ENCODE measurements around the gene PIGX. TPM values are rescaled to one million over a fixed set of nuclear protein-coding genes. Genes with fewer than 3 reads are reported as not detected.

The PIGX gene
- total and polyA plus RNA-seq, 2 of the 4 experiments (the other 2 are of a cell fraction): 9.4 to 14.5 TPM

DNA sequence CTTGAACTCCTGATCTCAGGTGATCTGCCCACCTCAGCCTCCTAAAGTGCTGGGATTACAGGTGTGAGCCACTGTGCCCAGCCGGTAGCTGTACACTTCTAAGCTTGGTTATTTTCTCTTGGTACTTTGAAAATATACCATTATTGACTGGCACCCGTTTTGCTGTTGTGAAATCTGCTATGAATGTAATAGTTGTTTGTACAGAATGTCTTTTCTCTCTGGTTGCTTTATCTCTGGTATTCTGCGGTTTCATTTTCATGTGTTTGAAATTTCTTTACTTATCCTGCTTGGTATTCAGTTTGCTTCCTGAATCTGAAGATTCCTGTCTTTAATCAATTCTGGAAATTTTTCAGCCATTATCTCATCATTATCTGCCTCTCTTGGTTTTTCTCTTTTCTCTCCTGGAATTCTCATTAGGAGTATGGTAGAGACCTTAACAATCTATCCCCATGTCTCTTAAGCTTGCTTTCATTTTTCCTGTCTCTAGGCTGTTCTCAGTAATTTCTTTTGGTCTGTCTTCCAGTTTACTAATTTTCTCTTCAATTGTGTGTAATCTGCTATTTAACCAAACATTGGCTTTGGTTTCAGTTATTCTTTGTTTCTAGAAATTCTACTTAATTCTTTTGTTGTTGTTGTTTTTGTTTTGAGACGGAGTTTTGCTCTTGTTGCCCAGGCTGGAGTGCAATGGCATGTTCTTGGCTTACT, 24.6 kb downstream of the PIGX start:
- H3K4ac ChIP-seq (ENCODE audit: low read depth, low read length): no peak overlapping the region
- no CpG with 5 or more reads among the region's 4 CpGs for WGBS, 2 experiments (ENCODE audit: extremely low coverage in 2 of 2, insufficient read length in 1 of 2)
- H3K4me3 ChIP-seq (ENCODE audit: insufficient read depth, low read depth, low read length): no peak overlapping the region
- peaks cover 0 to 16% of the 10 kb centered on the region in 2 experiments; a peak in 2 of 4 replicates for H3K79me1 ChIP-seq (ENCODE audit: low read depth in 1 of 2, low read length in 2 of 2)
- no peak overlapping the region for H3K14ac ChIP-seq (replicated peaks; ENCODE audit: low read depth, low read length)
- H3K4me2 ChIP-seq (ENCODE audit: low read depth, low read length): no peak overlapping the region
- H4K91ac ChIP-seq (ENCODE audit: insufficient read depth, low read depth, low read length): no peak overlapping the region
- no peak overlapping the region for H2BK5ac ChIP-seq (ENCODE audit: low read depth, low read length, poor library complexity, severe bottlenecking)
- dilution Hi-C loops (cut with HindIII; ENCODE audit: low sequenced_read_pairs, unreplicated experiment) (no loop called here), intact Hi-C loops (cut with micrococcal nuclease) (no loop called here), in situ Hi-C loops (cut with MboI; ENCODE audit: low sequenced_read_pairs) (no loop called here)
- H2AFZ ChIP-seq (replicated peaks; ENCODE audit: low read length, poor library complexity): no peak overlapping the region
- ChIA-PET POLR2A (ENCODE audit: unreplicated experiment) (interaction anchor here (0.6 kb wide), 1 partner anchor 106 kb away, joined by 7 read pairs; no protein-coding TSS in a partner anchor), CTCF (no interaction called here)
- H3K9ac ChIP-seq (ENCODE audit: low read depth, low read length): no peak overlapping the region
- no peak overlapping the region for H3K18ac ChIP-seq (ENCODE audit: low read depth, low read length)
- H4K5ac ChIP-seq (ENCODE audit: low read depth, low read length): no peak overlapping the region
- H4K20me1 ChIP-seq (ENCODE audit: insufficient read depth, low read length): peaks cover 16% of the 10 kb centered on the region
- H3K23ac ChIP-seq (ENCODE audit: low read depth, low read length): no peak overlapping the region
- no peak overlapping the region for H2BK20ac ChIP-seq (ENCODE audit: low read depth, low read length)
- H3K9me1 ChIP-seq (ENCODE audit: insufficient read depth, low read length): peaks cover 3% of the 10 kb centered on the region; the same call in 1 of the 2 replicates
- no peak for ATAC-seq (ENCODE audit: low read depth)
- BruUV-seq (replicated peaks): no TSS peak
- H3K27ac ChIP-seq (ENCODE audit: insufficient read depth, low read length): no peak overlapping the region; the same call in 1 of the 2 replicates
- H2BK120ac ChIP-seq (ENCODE audit: low read depth, low read length): no peak overlapping the region
- H2AK5ac ChIP-seq (ENCODE audit: low read depth, low read length): no peak overlapping the region
- no peak for DNase-seq
- H3K36me3 ChIP-seq (ENCODE audit: control insufficient read depth, insufficient read depth, low read length): no peaks in the 10 kb centered on the region
- no peak overlapping the region for H3K56ac ChIP-seq (ENCODE audit: extremely low read depth, insufficient read depth, low read length)
- H3K27me3 ChIP-seq (ENCODE audit: control insufficient read depth, insufficient read depth, low read length): no peaks in the 10 kb centered on the region
- TF ChIP-seq CEBPB (IDR thresholded peaks at IDR 0.05; ENCODE audit: low read depth, low read length) (no peak), FOS (IDR thresholded peaks at IDR 0.05; ENCODE audit: low read depth, low read length) (no peak), NFE2L2 (IDR thresholded peaks at IDR 0.05; ENCODE audit: low read depth, low read length) (no peak), RCOR1 (IDR thresholded peaks at IDR 0.05; ENCODE audit: insufficient replicate concordance, low read length) (no peak)
- TF ChIP-seq, protein P1, sequence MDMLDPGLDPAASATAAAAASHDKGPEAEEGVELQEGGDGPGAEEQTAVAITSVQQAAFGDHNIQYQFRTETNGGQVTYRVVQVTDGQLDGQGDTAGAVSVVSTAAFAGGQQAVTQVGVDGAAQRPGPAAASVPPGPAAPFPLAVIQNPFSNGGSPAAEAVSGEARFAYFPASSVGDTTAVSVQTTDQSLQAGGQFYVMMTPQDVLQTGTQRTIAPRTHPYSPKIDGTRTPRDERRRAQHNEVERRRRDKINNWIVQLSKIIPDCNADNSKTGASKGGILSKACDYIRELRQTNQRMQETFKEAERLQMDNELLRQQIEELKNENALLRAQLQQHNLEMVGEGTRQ (IDR thresholded peaks at IDR 0.05; ENCODE audit: low read depth, low read length): no peak
- TF ChIP-seq, protein P2, sequence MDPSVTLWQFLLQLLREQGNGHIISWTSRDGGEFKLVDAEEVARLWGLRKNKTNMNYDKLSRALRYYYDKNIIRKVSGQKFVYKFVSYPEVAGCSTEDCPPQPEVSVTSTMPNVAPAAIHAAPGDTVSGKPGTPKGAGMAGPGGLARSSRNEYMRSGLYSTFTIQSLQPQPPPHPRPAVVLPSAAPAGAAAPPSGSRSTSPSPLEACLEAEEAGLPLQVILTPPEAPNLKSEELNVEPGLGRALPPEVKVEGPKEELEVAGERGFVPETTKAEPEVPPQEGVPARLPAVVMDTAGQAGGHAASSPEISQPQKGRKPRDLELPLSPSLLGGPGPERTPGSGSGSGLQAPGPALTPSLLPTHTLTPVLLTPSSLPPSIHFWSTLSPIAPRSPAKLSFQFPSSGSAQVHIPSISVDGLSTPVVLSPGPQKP (IDR thresholded peaks at IDR 0.05; ENCODE audit: borderline replicate concordance, low read depth, low read length): no peak
- H3K9me3 ChIP-seq (ENCODE audit: control insufficient read depth, insufficient read depth, low read length): no peaks in the 10 kb centered on the region
- H4K8ac ChIP-seq (ENCODE audit: low read depth in 2 of 2, low read length in 2 of 2): no peak overlapping the region
- peaks cover 1% of the 10 kb centered on the region; the same call in 1 of the 2 replicates for H3K4me1 ChIP-seq (ENCODE audit: control insufficient read depth, insufficient read depth, low read length)
- no peak overlapping the region for H2BK15ac ChIP-seq (ENCODE audit: low read depth, low read length)
- no peak overlapping the region for H2AK9ac ChIP-seq (replicated peaks; ENCODE audit: low read depth, low read length, poor library complexity)
